ENCODE data around the gene FAM118B. TPM values are rescaled to one million over a fixed set of nuclear protein-coding genes. Genes with fewer than 3 reads are reported as not detected.

Gene FAM118B
- total RNA-seq, 1 donor from 2014 or later, result 6.6 TPM

DNA sequence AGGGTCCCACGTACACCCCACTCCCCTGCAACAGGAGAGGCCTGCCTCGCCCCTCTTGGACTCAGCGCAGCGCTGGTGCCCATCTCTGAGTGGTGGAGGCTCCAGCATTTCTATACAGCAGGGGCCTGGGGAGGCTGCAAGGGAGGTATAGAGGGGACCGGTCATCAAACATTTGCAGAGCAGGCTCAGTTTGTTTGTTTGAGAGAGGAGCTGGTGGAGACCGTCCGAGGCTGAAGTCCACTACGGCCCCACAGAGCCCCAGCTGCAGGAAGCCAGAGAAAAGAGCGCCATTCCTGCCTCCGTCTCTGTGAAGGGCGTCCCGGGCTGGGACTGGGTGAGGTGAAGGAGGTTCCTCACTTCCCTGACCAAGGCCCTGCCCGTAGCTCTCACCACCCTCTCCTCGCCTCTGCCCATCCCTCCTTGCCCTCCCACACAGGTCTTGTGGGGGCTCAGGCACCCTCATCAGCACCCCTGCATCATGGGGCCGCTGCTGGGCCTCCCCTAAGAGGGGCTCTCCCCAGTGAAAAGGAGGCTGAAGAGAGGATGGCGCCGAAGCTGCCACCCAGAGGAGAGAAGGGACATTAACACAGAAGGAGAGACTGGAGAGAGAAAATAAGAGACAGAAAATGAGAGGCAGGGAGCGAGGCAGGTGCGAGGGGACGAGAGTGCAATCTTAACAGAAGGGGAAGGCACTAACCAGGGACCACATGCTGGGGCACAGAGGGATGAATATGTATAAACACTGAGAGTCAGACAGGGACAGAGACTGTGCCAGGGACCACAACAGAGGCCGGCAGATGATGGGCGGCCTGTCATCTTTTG lies 24.7 kb upstream of the FAM118B start:
- ATAC-seq, result no peak

DNA sequence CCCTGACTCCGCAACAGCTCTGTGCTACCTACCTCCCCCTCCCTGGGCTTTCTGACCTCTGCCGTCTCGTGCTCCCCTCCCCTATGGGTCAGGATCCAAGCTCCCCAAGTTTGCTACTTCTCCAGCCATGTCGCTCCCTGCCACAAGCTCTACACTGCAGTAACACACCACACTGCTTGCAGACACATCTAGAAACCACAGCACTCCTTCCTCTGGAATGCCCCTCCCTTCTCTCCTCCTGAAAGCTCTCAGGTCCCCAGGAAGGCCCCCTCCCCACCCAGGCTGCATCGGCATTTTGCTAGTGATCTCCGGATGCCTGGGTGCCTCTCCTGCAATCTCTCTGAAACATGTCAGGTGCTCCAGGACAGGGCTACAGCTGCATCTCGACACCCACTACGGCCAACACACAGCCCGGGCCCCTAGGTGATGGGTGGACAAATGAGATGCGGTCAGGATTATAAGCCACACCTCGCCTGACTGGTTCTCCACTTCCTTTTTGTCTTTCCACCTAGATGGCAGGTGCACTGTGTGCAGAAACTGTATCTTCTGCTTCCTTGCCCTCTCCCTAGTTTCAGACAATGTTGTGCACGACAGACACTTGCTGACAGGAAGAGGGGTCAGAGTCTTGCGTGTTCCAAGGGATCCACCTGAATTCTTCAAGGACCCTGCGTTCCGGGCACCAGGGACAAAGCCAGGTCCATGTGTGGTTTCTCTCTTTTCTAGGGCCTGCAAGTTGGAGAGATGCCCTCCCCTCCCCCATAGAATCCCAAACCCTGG lies 23.1 kb upstream of the FAM118B start:
- ATAC-seq, result no peak

DNA sequence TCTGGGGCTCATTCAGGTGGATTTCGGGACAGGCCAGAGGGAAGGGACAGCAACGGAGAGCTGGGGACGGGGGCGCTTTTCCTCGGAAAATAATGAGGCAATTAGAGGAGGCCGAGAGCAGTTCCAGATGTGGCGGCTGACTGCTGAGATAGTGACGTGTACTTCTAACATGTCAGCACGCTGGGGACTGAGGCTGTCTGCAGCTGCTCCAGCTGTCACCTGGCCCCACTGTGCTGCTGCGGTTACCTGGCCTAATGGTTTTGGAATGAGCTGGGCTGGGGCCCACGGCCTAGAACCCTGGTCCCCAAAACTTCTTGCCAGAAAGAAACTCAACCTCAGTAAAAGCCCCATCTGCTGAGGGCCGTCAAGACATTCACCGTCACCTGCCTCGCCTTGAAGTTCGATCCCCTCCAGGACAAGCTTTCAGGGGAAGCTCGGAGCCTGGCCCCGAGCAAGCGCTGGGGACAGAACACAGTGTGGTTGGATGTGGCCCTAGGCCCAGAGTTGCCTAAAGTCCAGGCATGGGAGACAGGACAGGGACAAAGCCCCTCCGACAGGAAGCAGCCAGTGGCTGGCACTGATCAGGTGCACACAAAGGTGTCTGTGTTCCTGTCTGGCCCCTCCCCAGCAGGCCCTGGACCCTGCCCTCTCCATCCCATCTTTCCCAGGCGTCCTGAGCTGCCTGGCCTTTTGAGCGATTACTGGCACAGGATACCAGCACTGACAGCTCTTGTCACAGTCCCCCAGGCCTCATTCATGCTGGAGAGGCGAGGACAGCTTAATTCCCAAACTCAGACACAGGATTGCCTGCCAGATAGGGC lies 22.3 kb upstream of the FAM118B start:
- no peak for ATAC-seq

DNA sequence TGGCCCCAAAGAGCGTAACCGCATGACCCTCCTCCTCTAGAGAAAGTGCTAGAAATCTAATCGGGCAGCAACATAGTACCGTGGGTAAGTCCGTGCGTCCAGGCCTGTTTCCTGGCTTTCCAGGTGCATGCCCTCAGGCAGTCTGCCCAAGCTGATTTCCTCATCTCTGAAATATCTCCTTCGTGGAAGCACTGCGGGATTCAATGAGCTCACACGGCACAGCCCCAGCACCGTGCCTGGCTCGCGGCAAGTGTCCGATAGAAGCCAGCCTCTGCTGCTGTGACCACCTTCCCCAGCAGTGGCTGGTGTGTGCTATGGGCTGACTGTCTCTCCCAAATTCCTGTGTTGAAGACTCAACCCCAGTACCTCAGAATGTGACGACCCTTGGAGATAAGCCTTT lies 20.8 kb upstream of the FAM118B start:
- ATAC-seq, result no peak

DNA sequence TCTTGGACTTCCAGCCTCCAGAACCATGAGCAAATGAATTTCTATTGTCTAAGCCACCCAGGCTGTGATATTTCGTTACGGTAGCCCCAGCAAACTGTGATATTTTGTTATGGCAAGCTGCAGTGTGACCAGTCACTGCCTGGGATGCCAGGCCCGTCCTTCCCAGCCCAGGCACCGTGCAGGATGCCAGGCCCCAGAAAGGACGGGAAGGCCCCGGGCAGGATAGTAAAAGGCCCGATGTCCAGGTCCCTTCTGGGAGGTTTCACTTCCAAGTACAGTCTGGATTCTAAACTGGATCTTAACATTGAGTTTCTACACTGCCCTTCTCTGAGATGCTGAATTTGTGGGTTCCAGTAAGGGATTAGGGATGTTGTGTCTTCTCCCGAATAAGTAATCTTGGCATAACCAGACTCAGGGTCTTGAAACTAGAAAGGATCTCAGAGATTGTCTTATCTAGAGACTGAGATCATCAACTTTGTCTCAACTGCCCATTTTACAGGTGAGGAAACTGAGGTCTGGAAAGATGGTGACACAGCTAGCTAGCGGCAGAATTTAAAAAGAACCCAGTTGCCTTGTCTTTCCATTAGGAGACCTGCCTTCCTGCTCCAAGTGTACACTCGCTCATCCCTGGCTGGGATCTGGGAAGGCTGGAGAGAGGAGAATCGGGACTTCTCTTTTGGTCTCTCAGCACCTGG lies 20.1 kb upstream of the FAM118B start:
- ATAC-seq, result no peak

DNA sequence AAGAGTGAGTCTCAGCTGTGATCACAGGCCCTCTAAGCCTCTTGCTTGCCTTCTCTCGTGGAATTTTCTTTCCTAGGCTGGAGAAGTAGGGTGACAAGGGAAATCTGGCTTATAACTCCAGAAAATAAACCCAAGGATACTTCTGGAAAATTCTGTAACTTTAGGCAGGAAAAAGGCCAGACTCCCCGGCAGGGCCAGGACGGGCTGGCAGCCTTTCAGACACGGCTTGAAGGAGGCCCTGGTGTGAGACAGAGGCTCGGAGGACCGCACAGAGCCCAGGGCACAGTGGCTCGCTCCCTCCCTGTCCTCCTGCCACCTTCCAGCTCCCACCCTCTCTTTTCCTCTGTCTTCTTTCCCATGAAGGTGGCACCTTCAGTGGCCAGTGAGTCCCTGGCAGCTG lies 19.2 kb upstream of the FAM118B start:
- ATAC-seq, result no peak

DNA sequence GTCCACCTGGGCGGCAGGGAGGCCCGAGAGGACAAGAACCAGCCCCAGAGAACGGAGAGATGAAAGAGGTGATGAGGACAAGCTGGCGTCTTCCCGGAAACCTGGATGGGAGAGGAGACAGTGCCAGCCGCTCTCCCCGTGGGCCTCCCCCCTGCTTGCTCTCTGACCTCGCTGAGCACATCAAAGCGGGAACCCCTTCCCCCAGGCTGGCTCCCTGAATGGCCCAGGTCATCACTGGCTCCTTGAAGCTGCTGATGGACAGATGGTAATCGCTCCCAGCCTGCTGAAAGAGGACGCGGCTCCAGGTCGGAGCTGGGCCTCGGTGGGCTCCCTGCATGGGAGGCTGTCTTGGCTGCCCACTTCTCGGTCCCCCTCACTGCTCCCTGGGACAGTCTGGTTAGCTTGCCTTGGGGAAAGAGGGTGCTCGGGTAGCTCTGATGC lies 18.5 kb upstream of the FAM118B start:
- ATAC-seq, result no peak

DNA sequence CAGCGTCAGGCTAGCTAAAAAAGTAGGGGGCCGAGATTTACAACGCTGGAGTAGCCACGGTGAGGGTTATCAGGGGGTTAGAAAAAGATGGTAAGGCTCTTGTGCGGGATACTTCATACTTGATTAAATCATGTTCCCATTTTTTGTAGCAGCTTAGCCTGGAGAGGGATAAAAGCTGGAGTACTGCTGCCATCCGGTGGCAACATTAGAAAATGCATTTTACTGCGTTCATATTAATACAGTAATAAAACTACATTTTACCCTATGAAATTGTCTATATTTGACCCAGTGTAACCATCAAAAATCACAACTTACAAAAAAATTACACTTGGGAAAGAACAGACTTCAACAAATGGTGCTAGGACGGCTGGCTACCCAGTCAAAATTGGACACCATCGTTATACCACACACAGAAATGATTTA lies 17.4 kb upstream of the FAM118B start:
- ATAC-seq, result peak; percentile 65

DNA sequence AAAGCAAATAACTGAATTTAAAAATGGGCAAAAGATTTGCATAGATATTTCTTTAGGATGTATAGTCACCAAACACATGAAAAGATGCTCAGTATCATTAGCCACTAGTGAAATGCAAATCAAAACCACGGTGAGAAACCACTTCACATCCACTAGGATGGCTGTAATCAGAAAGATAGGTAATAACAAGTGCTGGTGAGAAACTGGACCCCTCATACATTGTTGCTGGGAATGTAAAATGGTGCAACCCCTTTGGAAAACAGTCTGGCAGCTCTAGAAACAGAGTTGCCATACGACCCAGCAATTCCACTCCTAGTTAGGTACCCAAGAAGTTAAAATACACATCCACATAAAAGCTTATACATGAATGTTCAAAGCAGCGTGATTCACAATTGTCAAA lies 16.5 kb upstream of the FAM118B start:
- no peak for ATAC-seq

DNA sequence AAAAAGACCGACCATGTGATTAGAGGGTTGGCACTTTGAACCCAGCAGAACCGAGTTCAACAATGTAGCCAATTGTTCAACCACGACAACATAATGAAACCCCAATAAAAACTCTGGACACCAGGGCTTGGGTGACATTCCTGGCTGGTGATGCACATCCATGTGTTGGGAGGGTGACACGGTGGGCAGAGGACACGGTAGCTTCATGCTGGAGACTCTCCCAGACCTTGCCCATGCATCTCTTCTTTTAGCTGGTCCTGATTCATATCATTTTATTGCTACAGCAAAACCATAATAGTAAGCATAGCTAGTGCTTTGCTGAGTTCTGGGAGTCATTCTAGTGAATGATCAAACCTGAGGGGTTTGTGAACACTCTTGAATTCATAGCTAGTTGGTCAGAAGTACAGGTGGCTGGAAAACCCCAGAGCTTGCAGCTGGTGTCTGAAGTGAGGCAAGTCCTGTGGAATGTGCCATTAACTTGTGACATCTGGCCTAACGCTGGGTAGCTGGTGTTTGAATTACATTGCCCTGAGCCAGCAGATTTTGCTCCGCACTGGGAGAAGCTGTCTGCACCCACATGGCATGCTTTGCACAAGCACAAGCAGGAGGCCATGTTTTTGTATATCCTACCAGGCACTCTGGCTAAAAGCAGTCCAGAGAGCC lies 14.2 kb upstream of the FAM118B start:
- ATAC-seq, result no peak

DNA sequence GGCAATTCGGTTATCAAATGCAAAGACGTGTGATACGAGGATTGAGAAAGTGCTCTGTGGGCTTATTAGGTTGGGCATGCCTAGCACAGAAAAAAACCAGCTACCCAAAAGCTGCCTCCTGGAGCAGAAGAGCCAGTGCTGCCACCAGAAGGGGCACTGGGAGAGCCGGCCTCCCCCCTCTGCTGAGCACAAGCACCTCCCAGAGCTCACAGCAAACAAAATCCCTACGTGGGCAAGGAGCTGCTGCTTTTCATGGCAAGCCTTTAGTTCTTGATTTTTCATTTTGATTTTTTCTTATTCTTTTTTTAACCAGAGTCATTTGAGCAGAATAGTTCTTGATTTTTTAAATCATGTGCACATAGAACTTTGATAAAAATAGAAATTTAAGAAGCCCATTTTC lies 12.9 kb upstream of the FAM118B start:
- no peak for ATAC-seq

DNA sequence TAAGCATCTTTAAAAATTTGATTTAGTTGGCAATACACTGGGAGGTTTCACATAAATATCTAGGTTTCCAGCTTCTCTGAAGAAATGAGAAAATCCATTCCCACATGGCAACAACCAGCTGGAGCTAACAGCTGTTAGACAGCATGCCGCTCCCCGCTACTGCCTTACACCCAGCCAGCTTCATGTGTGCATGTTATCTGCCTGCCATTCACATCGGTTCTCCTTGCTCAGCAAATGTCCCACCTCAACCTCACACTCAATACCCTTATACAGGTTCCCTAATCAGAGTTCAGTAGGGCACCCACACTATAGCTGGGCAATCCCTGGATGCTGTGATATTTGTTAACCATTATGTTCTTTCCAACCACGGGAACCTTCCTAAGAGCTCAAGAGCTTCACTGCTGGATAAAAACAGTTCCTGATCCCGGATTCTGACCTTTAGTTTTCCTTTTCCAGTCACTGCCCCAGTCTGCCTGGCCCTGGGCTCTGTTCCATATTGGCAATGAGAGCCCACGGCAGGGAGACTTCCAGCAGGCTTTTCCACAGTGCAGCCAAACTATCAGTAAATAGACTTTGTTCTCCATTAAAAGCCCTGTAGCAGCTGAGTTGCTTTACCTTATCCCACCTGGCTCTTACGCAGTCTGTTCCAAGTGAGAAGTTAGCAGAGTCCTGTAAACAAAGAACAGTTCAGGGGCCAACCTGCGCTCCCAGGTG lies 8.8 kb upstream of the FAM118B start:
- ATAC-seq, result no peak

DNA sequence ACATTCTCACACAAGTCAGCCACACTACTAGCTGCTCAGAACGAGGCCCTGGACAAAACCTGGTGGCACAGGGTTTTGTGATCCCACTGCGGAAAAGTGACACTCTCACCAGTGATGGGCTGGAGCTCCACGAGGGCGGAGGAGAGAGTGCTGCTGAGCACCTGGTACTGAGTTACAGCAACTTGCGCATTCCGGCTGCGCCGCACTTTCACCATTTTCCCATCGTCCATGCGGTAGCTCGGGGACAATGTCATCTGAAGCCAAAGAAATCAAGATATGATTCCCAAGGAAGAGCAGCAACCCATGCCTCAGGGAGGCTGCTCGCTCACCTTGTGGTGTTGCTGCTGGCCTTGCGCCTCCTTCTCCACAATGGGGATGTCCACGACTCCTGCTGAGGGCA lies 6.2 kb upstream of the FAM118B start:
- ATAC-seq, result no peak

DNA sequence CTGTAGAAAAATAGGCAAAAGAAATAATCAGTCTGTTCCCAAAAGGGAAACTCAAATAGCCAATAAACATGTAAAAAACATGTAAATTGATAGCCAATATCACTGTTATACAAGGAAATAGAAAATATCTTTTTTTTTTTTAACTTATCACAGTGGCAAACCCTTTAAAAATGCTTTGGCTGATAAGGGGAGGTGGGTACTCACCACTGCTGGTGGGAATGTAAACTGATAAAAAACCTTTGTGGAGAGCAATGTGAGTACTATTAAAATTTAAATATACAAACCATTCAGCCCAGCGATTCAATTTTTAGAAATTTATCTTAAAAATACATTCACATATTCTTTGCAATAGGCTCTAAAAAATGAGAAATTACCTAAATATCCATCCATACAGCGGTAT lies 3.7 kb upstream of the FAM118B start:
- no peak for ATAC-seq

DNA sequence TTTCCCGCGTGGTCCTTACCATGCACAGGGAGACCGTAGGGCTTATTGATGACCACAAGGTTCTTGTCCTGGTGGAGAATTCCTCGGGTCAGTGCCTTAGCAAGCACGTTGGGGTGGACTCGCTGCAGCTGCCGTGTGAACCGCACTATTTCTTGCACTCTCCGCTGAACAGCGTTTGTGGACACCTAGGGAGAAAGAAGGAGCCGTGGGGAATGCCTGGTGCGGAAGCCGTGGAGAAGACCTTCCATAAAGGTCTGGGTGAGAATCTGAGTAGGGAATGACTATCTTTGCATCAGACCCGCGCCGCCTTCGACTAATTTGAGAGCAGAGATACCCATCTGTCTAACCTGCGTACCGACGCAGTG lies 729 bp upstream of the FAM118B start:
- no peak for ATAC-seq

DNA sequence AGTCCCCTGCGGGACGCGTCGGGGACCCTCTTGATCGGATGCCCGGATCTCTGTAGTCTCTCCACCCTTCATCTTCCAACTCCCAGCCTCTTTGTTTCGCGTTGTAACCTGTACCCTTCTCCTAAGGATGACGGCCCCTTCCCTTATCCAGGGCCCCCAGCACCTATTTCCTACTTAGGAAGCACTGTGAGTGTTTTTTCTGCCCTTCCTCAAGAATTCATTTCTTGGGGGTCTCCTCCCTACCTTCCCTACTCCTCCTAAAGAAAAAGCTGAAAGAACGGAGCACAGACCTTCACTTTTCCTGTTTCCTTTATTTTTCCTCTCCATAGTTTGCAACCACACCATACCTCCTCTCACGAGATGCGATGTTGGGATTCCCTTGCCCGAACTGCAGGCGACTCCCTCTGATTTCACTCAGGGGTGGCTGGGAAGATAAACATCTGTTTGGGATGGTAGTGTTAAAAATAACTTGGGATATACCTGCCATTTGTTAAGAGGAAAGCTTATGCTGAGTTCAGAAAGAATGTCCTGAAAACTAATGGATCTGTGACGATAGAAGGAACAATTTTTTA lies 593 bp downstream of the FAM118B start:
- peak; percentile 3 for ATAC-seq

DNA sequence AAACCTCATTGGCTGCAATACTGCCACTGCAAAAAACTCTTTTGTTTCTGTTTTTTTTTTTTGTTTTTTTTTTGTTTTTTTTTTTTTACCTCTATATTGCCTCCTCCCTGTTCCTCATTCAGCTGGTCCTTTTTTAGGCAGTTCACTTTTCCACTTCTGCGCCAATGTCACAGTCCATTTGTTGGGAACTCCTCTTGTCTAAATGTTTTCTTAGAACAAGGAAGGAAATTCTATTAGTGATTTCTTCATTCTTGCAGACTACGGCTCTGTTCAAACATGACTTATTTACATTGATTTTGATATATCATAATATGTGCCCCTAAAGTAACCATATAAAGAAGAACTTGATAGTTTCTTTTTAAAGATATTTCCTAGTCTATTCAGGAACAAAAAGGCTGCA lies 2.9 kb downstream of the FAM118B start:
- ATAC-seq, result no peak

DNA sequence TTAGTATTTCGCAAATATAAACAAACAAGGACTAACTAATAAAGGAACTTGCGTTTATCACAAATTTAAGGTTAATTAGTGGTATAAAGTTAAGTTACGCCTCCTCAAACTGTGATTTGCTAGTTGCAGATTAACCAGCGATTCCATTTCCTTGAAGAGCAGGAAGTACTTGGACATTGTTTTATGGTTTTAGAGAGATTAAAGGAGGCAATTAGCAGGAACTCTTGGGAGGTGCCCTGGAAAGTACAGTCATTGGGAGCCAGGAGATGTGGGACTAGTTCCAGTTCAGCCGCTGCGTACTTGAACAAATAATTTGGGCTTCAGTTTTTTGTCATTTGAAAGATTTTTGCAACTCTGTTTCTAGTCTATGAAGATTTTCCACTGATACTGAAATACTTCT lies 3.3 kb downstream of the FAM118B start:
- ATAC-seq, result no peak

DNA sequence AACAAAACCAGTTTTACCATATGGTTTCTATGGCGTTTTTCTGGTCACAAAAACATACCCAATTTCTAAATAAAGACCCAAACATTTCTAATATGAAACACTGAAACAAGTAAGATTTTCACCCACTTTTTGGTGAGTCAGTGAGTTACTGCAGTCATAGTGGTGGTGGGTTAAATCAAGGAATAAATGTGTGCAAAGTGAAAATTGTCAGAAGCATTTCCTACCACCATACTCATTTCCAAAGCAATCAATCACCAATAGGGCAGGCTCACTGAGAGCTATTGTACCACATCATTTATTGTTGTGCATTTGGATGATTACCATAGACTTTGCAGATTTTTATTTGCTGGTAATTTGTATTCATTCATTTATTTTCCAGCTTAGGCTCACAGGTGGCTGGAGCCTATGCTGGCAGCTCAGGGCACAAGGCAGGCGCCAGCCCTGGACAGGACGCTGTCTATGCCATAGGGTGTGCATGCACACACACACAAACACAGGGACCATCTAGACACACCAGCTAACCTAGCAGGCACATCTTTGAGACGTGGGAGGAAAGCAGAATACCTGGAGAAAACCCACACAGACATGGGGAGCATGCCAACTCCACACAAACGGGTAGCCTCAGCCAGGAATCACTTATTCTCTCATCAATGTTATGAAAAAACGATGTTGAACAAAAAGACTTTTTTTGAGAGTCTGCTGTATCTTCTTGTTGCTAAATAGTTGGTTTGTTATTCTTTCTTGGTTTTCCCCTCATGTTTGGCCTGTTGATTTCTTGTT lies 5.1 kb downstream of the FAM118B start:
- ATAC-seq, result no peak

DNA sequence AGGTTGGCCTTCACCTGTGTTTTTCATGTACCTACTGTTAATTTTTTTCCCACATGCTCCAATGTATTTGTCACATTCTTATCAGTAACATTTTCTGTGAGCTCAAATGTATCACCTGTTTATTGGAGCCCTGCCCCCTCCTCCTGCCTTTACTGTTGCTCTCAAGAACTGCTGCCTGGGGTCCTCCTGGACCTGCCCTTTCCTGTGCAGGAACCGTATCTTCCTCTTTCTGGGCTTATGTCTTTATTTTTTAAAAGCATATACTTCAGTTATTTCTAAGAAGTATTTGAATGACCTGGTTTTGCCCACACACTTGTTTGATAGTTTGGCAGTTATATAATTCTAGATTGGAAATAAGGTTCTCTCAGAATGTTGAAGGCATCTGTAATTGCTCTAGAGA lies 5.9 kb downstream of the FAM118B start:
- ATAC-seq, result no peak

Measured in esophagus mucosa (tissue), 1 donor.